RCC 7860 (cell line): ENCODE measurements around the gene SNRPD3.
A peak's percentile ranks its signal among the peaks of the same experiment; 100 is the strongest.

ENCODE experiments used
- DNase-seq: peaks from one replicate; pipeline ENCODE4 v3.0.0-alpha.2; 2015; ENCODE audit warnings: low spot score
- FAIRE-seq: peaks from 2 replicates; lab custom pipeline; 2012; peaks lifted over from hg19 to GRCh38; lab: Jason Lieb, UNC

The SNRPD3 gene

GRCh38 chr22:24565077-24565476, 9.3 kb downstream of the SNRPD3 start:
- FAIRE-seq, result no peak
- DNase-seq, result no peak

DNA sequence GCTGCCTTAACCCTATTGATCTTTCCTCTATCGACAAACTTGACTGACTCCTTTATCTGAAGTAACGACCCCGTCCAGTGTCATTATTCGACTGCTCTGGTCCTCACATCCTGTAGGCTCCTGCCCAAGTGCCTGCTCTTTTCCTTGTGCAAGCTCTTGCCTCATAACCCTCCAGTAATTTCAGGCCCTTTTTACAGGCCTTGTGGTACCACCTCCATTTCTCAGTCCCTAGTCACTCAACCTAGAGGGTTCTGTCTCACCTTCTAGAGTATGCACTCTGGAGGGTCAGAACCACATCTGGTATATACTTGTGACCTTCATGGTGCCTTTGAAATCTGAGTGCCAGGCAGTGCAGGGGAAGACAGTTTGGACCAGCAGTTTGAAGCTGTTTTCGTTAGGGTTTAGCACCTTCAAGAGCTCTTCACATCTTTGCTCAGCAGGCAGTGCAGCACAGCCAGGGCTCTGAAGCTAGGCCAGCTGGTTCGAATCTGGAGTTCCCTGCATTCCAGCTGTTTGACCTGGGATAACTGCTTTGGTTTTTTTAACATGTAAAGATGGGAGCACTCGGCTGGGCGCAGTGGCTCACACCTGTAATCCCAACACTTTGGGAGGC, 11.2 kb downstream of the SNRPD3 start:
- FAIRE-seq, result no peak
- DNase-seq, result no peak

- FAIRE-seq (no peak), DNase-seq (no peak)
Observed at GRCh38 chr22:24567668-24568067, 11.9 kb downstream of the SNRPD3 start.

- DNase-seq (no peak), FAIRE-seq (no peak)
Observed at GRCh38 chr22:24571266-24571665, 15.5 kb downstream of the SNRPD3 start.

DNA sequence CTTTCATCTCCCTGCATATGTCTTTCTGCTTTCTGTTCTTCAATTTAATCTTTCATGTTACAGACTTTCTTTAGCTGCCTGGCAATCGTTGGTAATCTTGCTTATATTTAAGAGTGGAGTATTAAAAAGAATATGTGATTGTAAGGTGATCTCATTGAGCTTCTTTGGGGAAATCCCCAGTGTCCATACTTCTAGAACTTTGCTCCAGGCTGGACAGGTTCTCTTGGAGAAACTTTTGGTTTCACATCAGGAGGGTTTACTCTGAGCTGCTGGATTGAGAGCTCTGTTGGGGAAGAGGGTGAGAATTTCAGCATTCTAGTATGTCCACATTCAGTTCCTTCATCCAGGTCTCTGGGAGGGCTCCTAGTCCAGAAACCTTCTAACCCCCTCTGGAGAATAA, 21.0 kb downstream of the SNRPD3 start:
- no peak for FAIRE-seq
- DNase-seq, result no peak

DNA sequence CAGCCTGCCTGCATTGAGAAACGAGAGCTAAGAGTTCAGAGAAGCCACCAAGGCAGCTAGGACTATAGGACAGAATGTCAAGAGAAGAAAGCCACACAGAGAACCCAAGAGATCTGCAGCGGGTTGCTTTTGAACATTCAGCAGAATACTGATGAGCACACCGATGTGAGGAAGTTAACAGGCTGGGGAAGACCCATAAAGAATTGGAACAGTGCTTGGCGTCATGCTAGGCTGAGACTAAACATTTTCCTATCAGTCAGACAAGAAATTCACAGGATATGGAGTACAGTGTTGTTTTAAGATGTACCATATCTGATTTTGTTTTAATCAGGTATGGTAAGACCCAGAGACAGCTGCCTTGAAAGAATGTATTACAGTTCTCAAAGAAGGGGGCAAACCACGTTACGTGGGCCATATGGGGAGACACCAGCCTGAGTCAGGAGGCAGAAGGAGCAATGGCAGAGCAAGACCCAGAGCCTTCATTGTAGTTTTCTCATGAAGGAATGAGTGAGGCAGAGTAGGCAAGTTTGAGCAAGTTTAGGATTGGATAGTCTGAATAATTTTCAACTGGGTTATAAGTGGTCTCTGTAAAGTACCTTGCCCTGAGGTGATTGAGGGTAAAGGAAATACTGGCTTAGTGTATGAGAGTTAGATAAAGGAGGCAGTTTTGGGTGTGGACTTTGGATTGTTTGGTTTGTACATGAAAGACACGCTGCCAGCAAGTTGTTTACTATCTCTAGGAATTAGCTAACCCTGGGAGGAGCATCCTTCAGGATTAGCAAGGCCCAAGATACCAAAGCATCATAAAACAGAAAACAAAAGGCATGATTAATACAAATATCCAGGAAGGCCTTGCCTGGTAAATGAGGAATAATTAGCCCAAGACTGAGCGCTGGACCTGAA, 22.8 kb downstream of the SNRPD3 start:
- DNase-seq (no peak), FAIRE-seq (no peak)

GRCh38 chr22:24579258-24579601, 23.4 kb downstream of the SNRPD3 start:
- DNase-seq (no peak), FAIRE-seq (no peak)

GRCh38 chr22:24580276-24580675, 24.5 kb downstream of the SNRPD3 start:
- FAIRE-seq (peak; percentile 42), DNase-seq (peak; percentile 9)

GRCh38 chr22:24582056-24582814, 26.4 kb downstream of the SNRPD3 start:
- FAIRE-seq, result no peak

GRCh38 chr22:24583221-24584165, 27.7 kb downstream of the SNRPD3 start:
- DNase-seq, result peak; percentile 76
- FAIRE-seq, result peak; percentile 86

More at GRCh38 chr22:24582056-24582814, 26.4 kb downstream of the SNRPD3 start:
- DNase-seq, result no peak

DNA sequence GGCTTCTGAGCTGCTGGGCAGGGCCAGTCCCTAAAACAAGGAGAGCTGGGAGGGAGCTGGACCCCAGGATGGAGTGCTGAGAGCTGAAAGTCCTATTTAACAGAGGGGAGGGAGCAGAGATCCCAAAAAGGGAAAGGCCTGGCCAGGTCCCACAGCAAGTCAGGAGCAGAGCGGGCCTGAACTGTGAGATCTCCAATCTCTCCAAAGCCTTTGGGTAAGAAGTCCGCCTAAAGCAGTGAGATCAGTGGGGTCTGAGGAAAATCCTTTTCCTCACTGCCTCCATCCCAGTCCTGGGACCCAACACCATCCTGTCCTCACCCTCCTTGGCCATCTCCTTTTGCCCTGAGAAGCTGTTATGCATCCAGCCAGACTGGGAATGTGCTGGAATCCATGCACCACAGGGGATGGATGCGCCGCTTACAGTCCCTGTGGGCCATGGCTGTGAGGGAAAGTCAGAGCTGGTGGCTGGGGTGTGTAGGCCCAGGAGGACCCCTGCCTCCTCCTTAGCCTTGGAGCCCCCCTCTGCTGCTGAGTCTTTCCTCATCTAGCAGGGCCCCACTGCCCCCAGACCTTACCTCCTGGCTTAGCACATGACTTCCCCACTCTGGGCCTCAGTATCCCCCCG, 28.5 kb downstream of the SNRPD3 start:
- DNase-seq (no peak), FAIRE-seq (no peak)

- FAIRE-seq, result no peak
Observed at GRCh38 chr22:24584871-24585411, 29.1 kb downstream of the SNRPD3 start.

DNA sequence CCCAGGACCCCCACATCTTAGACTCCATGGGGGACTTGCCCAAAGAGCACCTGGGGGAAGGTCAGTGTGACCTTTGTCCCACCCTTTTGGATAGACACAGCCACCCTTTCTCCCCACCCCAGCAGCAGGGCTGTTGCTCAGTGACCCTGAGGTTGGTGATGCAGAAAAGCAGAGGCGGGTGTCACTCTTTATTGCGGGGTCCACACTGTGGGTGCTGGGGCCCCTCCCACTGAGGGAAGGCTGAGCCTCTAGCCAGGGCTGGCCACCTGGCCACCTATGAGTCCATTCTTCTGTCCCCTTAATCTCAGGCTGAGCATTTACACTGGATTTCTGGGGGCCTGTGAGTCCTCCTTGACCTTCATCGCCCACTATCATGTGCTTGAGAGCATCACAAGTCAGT, 29.7 kb downstream of the SNRPD3 start:
- DNase-seq (no peak), FAIRE-seq (no peak)

More at GRCh38 chr22:24584871-24585411, 29.1 kb downstream of the SNRPD3 start:
- no peak for DNase-seq

- FAIRE-seq (no peak), DNase-seq (no peak)
Observed at GRCh38 chr22:24585927-24586546, 30.2 kb downstream of the SNRPD3 start.

- DNase-seq (no peak), FAIRE-seq (no peak)
Observed at GRCh38 chr22:24587251-24587650, 31.5 kb downstream of the SNRPD3 start.

DNA sequence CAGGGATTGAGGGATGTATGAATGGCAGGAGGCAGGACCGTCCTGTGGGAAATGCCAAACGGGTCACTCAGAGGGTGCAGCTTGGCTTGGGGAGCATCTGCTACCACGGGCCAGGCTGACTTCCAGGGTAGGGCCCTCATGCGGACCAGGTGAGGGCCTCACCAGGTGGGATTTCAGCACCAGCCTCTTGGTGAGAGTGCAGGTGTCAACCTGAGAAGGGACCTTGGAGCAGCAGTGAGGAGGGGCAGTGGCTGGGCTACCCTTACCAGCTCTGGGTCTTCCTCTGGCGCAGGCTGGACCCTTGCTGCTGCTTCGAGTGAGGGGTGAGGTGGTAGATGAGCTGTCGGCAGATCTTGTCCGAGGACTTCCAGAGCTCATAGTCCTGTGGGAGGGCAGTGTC, 32.1 kb downstream of the SNRPD3 start:
- DNase-seq, result no peak
- no peak for FAIRE-seq

GRCh38 chr22:24588381-24588756, 32.6 kb downstream of the SNRPD3 start:
- no peak for DNase-seq
- FAIRE-seq, result no peak

- DNase-seq (no peak), FAIRE-seq (no peak)
Observed at GRCh38 chr22:24588757-24589481, 33.1 kb downstream of the SNRPD3 start.
